HG02973 (cell line): ENCODE results near the gene CEP41.
"Not testable (repeated sequence)": the region's sequence is repeated elsewhere in the genome, so short reads cannot be mapped to it uniquely, and the experiment has no call there.

Experiments
- ATAC-seq: cut with Tn5 transposase; IDR thresholded peaks from one replicate; pipeline ENCODE4 v1.9.1; 2021; ENCODE audit warnings: moderate library complexity; ENCODE audit not compliant: unreplicated experiment

CEP41 gene

DNA sequence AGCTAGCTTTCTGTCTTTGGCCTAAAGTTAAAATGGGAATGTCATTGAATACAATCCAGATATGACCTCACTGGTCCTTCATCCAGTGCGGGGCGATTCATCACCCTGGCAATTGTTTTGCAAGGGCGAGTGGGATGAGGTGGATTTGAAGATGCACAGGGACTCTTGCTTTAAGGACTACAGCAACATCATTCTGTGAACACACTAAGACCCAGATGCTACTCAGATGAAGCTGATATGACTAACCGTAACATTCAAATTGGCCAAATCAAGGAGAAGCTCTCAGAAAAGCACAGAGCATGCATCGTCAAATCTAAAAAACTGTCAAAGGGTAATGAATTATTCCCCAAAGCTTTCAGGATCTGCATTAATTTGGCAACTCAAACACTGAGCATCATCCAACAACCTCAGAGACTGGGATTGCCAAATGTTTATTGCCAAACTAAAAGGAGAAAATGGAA, 47.7 kb downstream of the CEP41 start:
- ATAC-seq: no peak

DNA sequence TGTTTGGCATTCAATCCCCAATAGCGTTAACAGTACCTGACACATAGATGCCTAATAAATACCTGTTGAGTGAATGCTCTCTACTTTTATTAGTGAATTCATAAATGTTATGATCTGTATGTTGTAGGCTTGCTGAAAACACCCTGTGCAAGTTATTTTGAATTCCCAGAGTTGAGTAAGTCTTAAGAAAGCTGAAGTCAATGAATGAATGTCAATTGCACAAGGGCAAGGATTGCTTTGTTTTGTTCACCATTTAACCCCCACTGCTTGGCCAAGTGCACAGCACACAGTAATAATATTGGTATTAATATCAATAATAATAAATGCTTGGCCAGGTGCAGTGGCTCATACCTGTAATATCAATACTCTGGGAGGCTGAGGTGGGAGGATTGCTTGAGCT, 50.3 kb downstream of the CEP41 start:
- ATAC-seq: no peak

DNA sequence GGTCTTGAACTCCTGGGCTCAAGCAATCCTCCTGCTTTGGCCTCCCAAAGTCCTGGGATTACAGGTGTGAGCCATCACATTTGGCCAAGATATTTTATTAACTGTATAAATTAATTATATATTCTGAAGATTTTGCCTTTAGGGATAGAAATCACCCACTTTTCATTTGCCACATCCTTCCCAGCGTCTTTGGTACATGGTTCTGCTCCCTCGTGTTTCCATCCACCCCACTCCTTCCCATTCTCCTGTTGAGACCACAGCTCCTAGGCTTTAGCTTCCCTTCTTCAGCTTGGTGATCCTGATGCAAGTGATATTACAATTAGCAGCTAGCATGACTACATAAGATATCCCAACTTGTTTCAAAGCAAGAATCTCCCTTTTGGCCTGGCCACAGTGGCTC, 52.1 kb downstream of the CEP41 start:
- ATAC-seq: no peak

DNA sequence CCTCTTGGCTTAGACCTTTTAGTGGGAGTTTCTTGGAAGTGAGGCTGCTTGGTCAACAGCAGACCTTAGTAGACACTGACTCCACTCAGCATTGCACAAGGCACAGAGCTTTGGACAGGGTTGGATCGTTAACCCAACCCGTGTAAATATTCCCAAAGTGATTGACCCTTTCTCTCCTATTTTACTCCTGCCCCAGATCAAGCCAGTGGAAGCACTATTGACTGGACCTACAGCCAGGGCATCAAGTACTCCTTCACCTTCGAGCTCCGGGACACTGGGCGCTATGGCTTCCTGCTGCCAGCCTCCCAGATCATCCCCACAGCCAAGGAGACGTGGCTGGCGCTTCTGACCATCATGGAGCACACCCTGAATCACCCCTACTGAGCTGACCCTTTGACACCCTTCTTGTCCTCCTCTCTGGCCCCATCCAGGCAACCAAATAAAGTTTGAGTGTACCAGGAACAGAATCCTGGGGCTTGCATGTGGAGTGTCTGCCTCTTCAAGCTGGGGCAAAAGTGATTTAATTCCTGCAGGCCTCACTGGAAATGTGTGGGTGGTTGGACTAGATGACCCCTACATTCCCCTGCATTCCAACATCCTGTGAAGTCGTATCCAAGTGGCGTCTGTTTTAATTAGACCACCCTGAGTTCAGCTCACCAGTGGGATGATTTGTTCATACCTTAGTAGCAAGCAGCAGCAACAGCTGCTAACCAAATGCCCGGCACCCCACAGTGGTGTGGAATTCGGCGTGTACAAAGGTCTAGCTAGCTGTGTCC, 53.0 kb downstream of the CEP41 start:
- ATAC-seq: no peak

DNA sequence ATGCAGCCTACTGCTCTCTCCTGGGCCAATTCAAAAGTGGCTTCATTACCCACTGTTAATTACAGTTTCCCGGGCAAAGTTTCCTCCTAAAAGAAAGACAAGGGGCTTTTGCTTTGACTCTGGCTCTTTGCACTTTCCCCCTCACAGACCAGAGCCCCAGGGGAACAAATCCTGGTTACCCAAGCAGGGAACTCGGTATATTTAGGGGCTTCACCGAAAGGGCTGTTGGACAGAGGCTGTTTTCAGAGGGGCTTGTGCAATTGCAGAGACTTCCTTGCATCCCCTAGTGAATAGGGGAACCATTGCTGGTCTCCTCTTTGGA, 53.5 kb downstream of the CEP41 start:
- no peak for ATAC-seq

DNA sequence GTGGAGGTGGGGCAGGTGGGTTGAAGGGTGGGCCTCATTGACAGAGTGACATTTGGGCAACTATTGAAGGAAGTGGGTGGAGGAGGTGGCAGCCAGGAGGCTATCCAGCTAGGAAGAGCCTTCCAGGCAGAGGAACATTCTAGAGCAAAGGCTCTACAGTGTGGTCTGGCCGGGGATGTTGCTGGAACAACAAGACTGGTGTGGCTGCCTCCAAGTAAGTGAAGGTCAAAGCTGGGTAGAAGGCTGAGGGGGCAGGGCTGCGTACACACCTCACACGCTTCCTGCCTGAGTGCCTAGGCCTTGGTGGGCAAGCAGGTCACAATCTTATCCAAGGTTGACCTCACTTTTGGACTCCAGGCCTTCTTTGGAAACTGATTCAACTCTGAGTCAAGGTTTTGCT, 53.9 kb downstream of the CEP41 start:
- ATAC-seq: no peak

DNA sequence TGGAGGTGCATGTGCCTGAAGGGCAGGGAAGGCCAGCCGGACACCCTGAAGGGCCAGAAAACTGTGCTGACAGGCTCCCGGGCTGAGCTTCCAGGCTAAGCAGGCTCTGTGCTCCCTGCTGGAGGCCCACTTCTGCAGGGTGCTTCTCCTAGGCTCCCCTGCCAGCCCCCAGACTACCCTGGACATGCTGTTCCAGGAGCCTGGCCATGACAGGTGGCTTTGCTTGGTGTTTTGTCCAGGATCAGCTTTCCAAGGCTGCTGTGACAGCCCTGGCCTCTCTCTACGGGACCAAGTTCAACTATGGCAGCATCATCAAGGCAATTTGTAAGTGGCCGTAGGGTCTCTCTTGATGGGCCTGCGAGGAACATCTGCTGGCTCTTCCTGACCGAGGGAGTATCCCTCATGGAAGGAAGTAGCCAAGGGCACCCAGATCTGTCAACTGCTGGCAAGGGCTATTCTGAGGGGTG, 55.2 kb downstream of the CEP41 start:
- no peak for ATAC-seq

DNA sequence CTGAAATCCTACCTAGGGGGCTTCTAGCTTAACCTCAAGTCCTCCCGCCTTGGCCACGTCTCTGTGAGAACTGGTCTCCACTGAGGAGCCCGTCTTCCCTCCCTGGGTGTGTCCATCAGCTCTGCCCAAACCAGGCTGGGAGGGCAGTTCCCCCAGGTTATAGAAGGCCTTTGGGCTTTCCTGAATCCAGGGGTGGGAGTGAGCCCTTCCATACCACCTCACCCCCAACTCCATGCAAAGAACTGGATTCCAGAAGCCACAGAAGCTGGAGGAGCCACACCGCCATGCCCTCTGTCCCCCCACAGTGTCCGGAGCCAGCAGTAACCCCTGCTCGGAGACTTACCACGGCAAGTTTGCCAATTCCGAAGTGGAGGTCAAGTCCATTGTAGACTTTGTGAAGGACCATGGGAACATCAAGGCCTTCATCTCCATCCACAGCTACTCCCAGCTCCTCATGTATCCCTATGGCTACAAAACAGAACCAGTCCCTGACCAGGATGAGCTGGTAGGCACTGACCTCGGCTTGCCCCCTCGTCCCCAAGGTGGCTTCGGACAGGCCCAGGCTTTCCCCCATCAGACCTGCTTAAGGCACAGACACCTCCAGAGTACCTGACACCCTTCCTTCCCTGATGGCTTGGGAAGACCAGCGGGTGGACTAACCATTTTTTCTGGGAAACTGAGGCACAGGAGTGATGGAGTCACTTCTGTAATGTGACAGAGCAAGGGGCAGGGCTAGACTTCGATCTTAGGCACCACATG, 55.8 kb downstream of the CEP41 start:
- ATAC-seq: no peak

DNA sequence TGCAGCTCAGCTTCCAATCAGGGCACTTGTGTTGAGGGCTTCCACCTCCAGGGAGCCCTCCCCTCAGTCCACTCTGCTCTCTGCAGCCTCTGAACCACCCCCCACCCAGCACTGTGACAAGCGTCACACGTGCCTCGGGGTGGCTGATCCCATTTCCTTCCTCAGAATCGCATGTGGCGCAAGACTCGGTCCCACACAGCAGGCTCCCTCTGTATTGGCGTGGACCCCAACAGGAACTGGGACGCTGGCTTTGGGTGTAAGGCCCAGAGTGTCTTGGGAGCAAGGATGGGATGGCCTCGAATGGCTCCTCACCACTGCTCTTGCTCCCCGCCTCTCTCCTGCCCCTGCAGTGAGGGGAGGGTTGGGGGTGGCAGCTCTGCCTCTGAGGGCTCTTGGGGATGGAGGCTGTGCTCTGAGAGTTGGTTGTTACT, 56.4 kb downstream of the CEP41 start:
- no peak for ATAC-seq

DNA sequence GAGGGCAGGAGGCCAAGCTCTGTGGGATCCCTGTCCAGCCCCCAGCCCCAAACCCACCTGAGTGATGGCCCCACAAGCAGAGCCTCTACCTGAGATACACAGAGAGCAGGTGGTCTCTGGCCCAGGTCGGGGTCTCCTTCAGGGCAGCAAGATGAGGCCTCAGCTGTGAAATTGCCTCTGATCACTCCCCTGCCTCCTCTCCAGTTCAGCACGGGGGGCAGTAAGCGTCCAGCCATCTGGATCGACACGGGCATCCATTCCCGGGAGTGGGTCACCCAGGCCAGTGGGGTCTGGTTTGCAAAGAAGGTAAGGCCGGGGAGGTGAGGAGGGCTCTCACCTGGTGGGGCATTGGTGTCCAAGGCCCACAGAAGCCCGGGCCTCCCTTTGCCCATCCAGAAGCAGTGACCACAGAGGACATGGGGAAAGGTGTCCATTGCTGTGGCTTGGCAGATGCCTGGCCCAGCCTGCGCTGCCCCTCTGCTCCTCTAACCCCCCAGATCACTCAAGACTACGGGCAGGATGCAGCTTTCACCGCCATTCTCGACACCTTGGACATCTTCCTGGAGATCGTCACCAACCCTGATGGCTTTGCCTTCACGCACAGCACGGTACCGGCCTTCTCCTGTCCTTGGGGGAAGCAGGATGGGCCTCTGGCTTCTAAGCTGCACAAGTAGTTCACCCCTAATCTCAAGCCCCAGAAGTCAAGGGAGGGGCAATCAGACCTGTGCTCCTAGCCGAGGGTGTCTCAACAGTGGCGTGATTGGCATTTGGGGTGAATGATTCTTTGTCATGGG, 57.4 kb downstream of the CEP41 start:
- ATAC-seq: no peak

DNA sequence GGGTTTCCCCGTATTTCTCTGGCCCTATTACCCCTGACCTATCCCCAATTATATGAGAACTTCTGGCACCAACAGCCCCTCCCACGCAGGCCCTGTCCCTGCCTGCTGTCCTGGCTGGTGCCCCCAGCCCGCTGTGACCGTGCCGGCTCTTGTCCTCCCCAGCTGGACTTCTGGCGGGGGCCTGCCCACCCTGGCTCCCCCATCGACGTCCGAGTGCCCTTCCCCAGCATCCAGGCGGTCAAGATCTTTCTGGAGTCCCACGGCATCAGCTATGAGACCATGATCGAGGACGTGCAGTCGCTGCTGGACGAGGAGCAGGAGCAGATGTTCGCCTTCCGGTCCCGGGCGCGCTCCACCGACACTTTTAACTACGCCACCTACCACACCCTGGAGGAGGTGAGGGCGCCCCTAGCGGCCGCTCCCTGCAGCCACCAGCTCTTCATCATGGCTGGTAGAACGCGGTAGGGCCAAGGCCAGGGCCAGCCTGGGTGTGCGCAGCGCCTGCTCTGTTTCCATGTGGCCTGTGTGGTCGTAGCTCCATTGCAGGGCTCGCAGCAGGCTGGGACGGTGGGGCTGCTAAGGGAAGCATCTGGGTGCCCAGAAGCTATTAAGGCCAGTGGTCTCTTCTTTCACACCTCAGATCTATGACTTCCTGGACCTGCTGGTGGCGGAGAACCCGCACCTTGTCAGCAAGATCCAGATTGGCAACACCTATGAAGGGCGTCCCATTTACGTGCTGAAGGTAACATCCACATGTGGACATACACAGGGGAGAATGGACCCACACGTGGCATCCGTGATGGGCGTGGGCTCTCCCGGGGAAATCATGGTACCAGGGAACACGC, 59.1 kb downstream of the CEP41 start:
- no peak for ATAC-seq

DNA sequence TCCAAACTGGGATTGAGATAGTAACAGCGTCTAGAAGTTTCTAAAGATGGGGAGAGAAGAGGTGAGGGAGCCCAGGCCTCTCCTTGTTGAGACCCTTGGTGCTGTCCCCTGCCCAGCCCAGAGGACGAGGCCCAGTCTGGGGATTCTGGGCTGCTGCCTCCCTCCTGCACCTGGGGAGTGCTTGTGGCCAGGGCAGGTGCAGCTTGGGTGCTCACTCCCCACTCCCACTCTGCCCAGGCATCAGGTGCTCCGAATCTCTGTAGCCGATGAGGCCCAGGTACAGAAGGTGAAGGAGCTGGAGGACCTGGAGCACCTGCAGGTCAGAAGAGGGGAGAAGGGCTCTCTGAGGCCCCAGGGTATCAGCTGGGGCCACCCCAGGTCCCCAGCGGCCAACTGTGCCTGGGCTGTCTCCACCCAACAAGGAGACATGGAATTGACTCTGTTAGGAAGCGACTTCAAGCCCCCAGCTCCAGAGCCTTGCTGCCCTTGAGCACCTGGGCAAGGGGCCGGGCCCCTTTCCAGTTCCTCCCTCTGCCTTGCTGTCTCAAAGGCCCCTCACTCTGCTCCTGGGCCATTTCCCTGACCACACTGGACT, 59.9 kb downstream of the CEP41 start:
- no peak for ATAC-seq

DNA sequence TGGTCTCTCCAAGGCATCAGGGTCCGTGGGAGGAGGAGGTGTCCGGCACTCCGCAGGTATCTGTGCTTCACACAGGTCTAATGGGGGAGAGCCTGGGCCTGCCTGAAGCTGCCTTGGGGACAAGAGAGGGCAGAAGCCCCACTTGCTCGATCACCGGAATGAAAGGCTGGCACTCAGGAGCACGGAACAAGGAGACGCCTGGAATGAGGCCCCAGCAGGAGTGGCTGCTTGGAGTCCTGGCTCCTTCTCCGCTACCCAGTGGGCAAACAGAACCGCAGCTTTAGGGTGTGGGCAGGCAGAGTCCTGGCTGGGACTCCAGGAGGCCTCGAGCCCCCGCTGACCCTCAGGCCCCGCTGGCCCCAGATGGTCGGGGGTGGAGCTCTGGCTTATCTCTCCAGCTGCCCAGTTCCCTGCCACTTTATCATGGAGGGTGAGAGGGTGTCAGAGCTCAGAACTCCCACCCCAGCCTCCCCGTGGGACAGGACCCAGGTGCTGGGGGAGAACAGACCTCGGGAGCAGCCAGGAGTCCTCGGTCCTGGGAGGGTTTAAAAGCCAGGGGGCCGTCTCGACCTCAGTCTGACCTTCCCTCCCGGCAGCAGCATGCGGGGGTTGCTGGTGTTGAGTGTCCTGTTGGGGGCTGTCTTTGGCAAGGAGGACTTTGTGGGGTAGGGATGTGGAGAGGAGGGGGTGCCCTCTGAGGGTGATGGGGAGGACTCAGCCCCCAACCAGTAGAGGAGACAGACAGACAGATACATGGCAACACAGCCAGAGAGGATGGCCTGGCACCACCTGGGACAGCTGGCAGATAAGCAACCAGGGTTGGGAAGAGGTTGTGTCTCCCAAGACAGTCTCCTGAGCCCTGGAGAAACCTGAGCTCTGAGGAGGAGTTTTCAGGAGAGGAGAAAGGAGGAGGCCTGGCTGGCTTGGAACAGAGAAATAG, 60.6 kb downstream of the CEP41 start, which contains the start of gene CPA1:
Gene CPA1, plus strand, starts transcription at position 574 of the 940 bp plus-strand sequence. Its CDS starts 27 bp downstream, at position 601.
- ATAC-seq: no peak

DNA sequence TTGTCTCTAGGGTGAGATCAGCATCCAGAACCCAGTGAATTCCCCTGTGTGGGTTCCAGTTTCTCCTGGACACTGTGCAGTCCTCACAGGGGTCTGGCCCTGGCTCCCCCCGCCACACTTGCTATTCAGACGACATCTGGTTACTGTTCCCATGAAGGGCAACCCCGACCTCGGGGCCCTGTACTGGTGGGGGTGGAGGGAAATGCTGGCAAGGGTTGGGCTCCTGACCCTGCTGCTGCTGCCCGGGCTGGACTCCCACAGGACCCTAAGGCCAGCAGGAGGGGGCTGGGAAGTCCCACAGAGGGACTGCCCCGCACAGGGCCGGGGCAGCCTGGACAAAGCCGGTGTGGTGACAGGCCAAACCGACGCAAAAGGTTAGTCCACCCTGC, 61.3 kb downstream of the CEP41 start:
- ATAC-seq: no peak

DNA sequence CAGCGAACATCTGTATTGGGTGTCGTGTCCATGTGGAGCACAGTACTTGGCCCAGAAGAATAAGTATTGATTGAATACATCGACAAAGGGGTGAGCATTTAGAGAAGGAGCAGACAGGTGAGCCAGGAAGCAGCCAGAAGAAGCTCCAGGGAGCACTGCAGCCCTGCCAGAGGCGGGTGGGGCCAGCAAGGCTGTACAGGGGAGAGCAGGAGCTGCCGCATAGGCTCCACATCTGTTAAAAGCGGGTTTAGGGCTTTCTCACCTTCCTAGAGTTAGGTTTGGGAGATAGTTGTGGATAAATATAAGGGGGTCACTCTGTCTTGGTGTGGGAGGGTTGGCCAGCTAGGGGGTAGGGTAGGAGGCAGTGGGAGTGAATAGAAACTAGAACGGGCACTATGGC, 61.8 kb downstream of the CEP41 start:
- ATAC-seq: no peak

DNA sequence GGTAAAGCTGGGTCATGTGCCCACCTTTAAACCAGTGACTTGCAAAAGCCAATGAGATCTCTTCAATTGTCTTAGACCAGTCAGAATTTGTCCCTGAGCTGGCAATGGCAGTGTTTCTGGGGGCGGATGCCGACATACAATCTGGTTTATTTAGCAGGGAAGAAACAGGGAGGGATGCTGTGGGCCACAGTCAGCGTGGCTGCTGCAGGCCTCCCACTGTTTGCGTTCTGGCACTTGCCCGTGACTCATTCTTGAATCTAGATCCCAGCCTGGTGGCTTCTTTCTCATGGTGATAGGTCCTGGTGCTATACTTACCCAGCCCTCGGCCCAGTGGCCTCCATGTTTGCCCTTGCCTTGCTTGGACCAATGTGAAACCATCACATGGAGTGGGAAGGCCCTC, 63.6 kb downstream of the CEP41 start:
- no peak for ATAC-seq

DNA sequence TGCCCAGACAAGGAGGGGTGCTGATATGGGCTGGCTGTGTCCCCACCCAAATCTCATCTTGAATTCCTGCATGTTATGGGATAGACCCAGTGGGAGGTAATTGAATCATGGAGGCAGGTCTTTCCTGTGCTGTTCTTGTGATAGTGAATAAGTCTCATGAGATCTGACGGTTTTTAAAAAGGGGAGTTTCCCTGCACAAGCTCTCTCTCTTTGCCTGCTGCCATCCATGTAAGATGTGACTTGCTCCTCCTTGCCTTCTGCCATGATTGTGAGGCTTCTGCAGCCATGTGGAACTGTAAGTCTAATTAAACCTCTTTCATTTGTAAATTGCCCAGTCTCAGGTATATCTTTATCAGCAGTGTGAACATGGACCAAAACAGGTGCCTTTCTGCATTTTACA, 64.4 kb downstream of the CEP41 start:
- not testable (repeated sequence) for ATAC-seq

DNA sequence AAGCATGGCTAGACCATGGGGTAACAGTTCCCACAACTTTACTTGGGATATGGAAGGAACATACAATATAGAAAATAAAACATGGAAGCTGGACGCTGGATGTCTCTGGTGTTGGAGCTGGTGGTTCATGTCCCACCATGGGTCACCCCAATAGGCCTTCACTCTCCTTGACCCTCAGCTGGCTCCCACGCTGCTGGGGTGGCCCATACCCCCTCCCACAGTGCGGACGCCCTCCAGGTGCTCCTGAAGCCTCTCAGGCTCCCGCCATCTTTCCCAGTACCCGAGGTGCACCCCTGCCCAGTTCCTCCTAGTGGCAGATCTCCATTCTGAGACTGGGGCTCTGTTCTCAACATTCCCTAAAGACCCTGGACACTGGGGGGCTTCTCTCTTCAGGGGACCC, 66.3 kb downstream of the CEP41 start:
- ATAC-seq: no peak
